IMR-90 (cell line): ENCODE results near the gene SBNO1.

Experiments
- CHD1 ChIP-seq: IDR thresholded peaks from 2 replicates; pipeline ENCODE4 v1.6.1; 2012; ENCODE audit warnings: low read depth, low read length, improper control_type of control experiment
- ELK1 ChIP-seq: fragments of 150-350 bp; IDR thresholded peaks from 2 replicates; pipeline ENCODE4 v1.6.1; 2016; ENCODE audit warnings: low read depth, mild to moderate bottlenecking, low read length, moderate library complexity, borderline replicate concordance
- MAZ ChIP-seq: IDR thresholded peaks from 2 replicates; pipeline ENCODE4 v1.6.1; 2012; ENCODE audit warnings: low read depth, mild to moderate bottlenecking, low read length, improper control_type of control experiment, moderate library complexity, borderline replicate concordance
- NFE2L2 ChIP-seq: fragments of 150-350 bp; IDR thresholded peaks from 2 replicates; pipeline ENCODE4 v1.6.1; 2016; ENCODE audit warnings: low read depth, mild to moderate bottlenecking, low read length
- POLR2A ChIP-seq: IDR thresholded peaks from 2 replicates; pipeline ENCODE4 v1.6.1; 2012; ENCODE audit warnings: mild to moderate bottlenecking, low read depth, low read length
- RCOR1 ChIP-seq: IDR thresholded peaks from 2 replicates; pipeline ENCODE4 v1.6.1; 2012; ENCODE audit warnings: mild to moderate bottlenecking, low read length, improper control_type of control experiment; ENCODE audit not compliant: insufficient replicate concordance
- SMC3 ChIP-seq: fragments of 150-350 bp; IDR thresholded peaks from 2 replicates; pipeline ENCODE4 v1.6.1; 2016; ENCODE audit warnings: low read depth, mild to moderate bottlenecking, antibody characterized with exemption, low read length, moderate library complexity
- TF ChIP-seq, protein P1 (sequence below): conservative IDR thresholded peaks from 2 replicates; pipeline ENCODE4 v1.5.1; 2012; ENCODE audit warnings: mild to moderate bottlenecking, low read depth, low read length, improper control_type of control experiment

- TF ChIP-seq, protein P1, sequence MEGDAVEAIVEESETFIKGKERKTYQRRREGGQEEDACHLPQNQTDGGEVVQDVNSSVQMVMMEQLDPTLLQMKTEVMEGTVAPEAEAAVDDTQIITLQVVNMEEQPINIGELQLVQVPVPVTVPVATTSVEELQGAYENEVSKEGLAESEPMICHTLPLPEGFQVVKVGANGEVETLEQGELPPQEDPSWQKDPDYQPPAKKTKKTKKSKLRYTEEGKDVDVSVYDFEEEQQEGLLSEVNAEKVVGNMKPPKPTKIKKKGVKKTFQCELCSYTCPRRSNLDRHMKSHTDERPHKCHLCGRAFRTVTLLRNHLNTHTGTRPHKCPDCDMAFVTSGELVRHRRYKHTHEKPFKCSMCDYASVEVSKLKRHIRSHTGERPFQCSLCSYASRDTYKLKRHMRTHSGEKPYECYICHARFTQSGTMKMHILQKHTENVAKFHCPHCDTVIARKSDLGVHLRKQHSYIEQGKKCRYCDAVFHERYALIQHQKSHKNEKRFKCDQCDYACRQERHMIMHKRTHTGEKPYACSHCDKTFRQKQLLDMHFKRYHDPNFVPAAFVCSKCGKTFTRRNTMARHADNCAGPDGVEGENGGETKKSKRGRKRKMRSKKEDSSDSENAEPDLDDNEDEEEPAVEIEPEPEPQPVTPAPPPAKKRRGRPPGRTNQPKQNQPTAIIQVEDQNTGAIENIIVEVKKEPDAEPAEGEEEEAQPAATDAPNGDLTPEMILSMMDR: no peak
- no peak for TF ChIP-seq RCOR1
- TF ChIP-seq POLR2A: no peak
- no peak for TF ChIP-seq CHD1
- no peak for TF ChIP-seq SMC3
- TF ChIP-seq MAZ: no peak
- no peak for TF ChIP-seq NFE2L2
- TF ChIP-seq ELK1: no peak
Measured at GRCh38 chr12:123258593-123258992, 106.1 kb downstream of the SBNO1 start.
